ENCODE measurements around the gene ROPN1. TPM values are rescaled to one million over a fixed set of nuclear protein-coding genes. Genes with fewer than 3 reads are reported as not detected.
"Not testable (repeated sequence)": the region's sequence is repeated elsewhere in the genome, so short reads cannot be mapped to it uniquely, and the experiment has no call there.

ROPN1 gene
- total RNA-seq, 2 experiments from 2014 or later, result not detected

GRCh38 chr3:123980539-123980938 lies 11.4 kb downstream of the ROPN1 start:
- H3K4me1 Mint-ChIP-seq, result no peaks in the 10 kb centered on the region
- H3K9me3 Mint-ChIP-seq (ENCODE audit: low read depth), result no peaks in the 10 kb centered on the region
- ATAC-seq, result no peak
- no peak overlapping the region for H3K4me3 Mint-ChIP-seq
- peaks cover 58% of the 10 kb centered on the region for H3K27me3 Mint-ChIP-seq
- no peaks in the 10 kb centered on the region for H3K36me3 Mint-ChIP-seq
- no peak overlapping the region for H3K27ac Mint-ChIP-seq
- CTCF ChIA-PET, result no interaction called here
- no peak for DNase-seq

- H3K27me3 Mint-ChIP-seq, result peaks cover 56% of the 10 kb centered on the region
- ATAC-seq, result peak; percentile 70
- peak; percentile 41 for DNase-seq
- CTCF ChIA-PET, result interaction anchor here (1.4 kb wide), 1 partner anchor 328 kb away, joined by 3 read pairs; no protein-coding TSS in a partner anchor
- not testable (repeated sequence) for H3K4me3 Mint-ChIP-seq; H3K36me3 Mint-ChIP-seq; H3K4me1 Mint-ChIP-seq; H3K27ac Mint-ChIP-seq; H3K9me3 Mint-ChIP-seq (ENCODE audit: low read depth)
Measured at GRCh38 chr3:123979525-123980501, 12.1 kb downstream of the ROPN1 start.

GRCh38 chr3:123976904-123977303 lies 15.0 kb downstream of the ROPN1 start:
- H3K36me3 Mint-ChIP-seq; ATAC-seq; H3K4me3 Mint-ChIP-seq; CTCF ChIA-PET; H3K9me3 Mint-ChIP-seq (ENCODE audit: low read depth); H3K4me1 Mint-ChIP-seq; DNase-seq; H3K27ac Mint-ChIP-seq: not testable (repeated sequence)
- H3K27me3 Mint-ChIP-seq, result peaks cover 51% of the 10 kb centered on the region

GRCh38 chr3:123976181-123976898 lies 15.6 kb downstream of the ROPN1 start:
- CTCF ChIA-PET; H3K4me1 Mint-ChIP-seq; DNase-seq; H3K9me3 Mint-ChIP-seq (ENCODE audit: low read depth); ATAC-seq; H3K36me3 Mint-ChIP-seq; H3K27ac Mint-ChIP-seq; H3K4me3 Mint-ChIP-seq: not testable (repeated sequence)
- H3K27me3 Mint-ChIP-seq, result peaks cover 53% of the 10 kb centered on the region

- CTCF ChIA-PET; H3K27ac Mint-ChIP-seq; H3K9me3 Mint-ChIP-seq (ENCODE audit: low read depth); H3K36me3 Mint-ChIP-seq; ATAC-seq; H3K4me3 Mint-ChIP-seq; H3K4me1 Mint-ChIP-seq; DNase-seq: not testable (repeated sequence)
- peaks cover 51% of the 10 kb centered on the region for H3K27me3 Mint-ChIP-seq
Measured at GRCh38 chr3:123975030-123975429, 16.9 kb downstream of the ROPN1 start.

GRCh38 chr3:123971406-123971805 lies 20.5 kb downstream of the ROPN1 start:
- CTCF ChIA-PET, result no interaction called here
- H3K9me3 Mint-ChIP-seq (ENCODE audit: low read depth), result no peaks in the 10 kb centered on the region
- H3K27me3 Mint-ChIP-seq, result peaks cover 66% of the 10 kb centered on the region
- H3K36me3 Mint-ChIP-seq, result no peaks in the 10 kb centered on the region
- H3K27ac Mint-ChIP-seq, result no peak overlapping the region
- ATAC-seq, result no peak
- no peak for DNase-seq
- no peak overlapping the region for H3K4me3 Mint-ChIP-seq
- H3K4me1 Mint-ChIP-seq, result no peaks in the 10 kb centered on the region

GRCh38 chr3:123967260-123967659 lies 24.7 kb downstream of the ROPN1 start:
- CTCF ChIA-PET; ATAC-seq; H3K36me3 Mint-ChIP-seq; H3K9me3 Mint-ChIP-seq (ENCODE audit: low read depth); H3K27ac Mint-ChIP-seq; H3K4me3 Mint-ChIP-seq; H3K4me1 Mint-ChIP-seq; DNase-seq: not testable (repeated sequence)
- H3K27me3 Mint-ChIP-seq, result peaks cover 69% of the 10 kb centered on the region

- H3K4me3 Mint-ChIP-seq; H3K4me1 Mint-ChIP-seq; CTCF ChIA-PET; H3K27ac Mint-ChIP-seq; H3K9me3 Mint-ChIP-seq (ENCODE audit: low read depth); DNase-seq; H3K36me3 Mint-ChIP-seq: not testable (repeated sequence)
- H3K27me3 Mint-ChIP-seq, result peaks cover 67% of the 10 kb centered on the region
- ATAC-seq, result peak; percentile 49
Measured at GRCh38 chr3:123966799-123967198, 25.1 kb downstream of the ROPN1 start.

GRCh38 chr3:123964793-123965192 lies 27.1 kb downstream of the ROPN1 start:
- CTCF ChIA-PET, ATAC-seq: not testable (repeated sequence)
- peaks cover 51% of the 10 kb centered on the region for H3K27me3 Mint-ChIP-seq

GRCh38 chr3:123961508-123961856 lies 30.4 kb downstream of the ROPN1 start:
- H3K36me3 Mint-ChIP-seq, result peaks cover 6% of the 10 kb centered on the region
- H3K9me3 Mint-ChIP-seq (ENCODE audit: low read depth), result no peaks in the 10 kb centered on the region
- DNase-seq, result no peak
- H3K4me1 Mint-ChIP-seq, result peaks cover 28% of the 10 kb centered on the region
- H3K27me3 Mint-ChIP-seq, result peaks cover 25% of the 10 kb centered on the region
- CTCF ChIA-PET, result no interaction called here
- H3K27ac Mint-ChIP-seq, result peak overlapping the region; percentile 95
- ATAC-seq, result no peak
- peak overlapping the region; percentile 97 for H3K4me3 Mint-ChIP-seq

More at GRCh38 chr3:123964793-123965192, 27.1 kb downstream of the ROPN1 start:
- not testable (repeated sequence) for H3K4me1 Mint-ChIP-seq; H3K9me3 Mint-ChIP-seq (ENCODE audit: low read depth); H3K36me3 Mint-ChIP-seq; H3K4me3 Mint-ChIP-seq; H3K27ac Mint-ChIP-seq; DNase-seq

GRCh38 chr3:123960781-123961507 lies 31.0 kb downstream of the ROPN1 start, which contains the start of gene CCDC14:
TSS of gene CCDC14 (minus strand) at chr3:123961229. CDS start at chr3:123961173, 56 bp downstream.
- H3K36me3 Mint-ChIP-seq, result peaks cover 6% of the 10 kb centered on the region
- H3K4me3 Mint-ChIP-seq, result peak within 1 kb of the TSS; percentile 97
- CTCF ChIA-PET, result no interaction called here
- ATAC-seq (peak; percentile 93), DNase-seq (peak; percentile 85)
- peaks cover 23% of the 10 kb centered on the region for H3K27me3 Mint-ChIP-seq
- peaks cover 28% of the 10 kb centered on the region for H3K4me1 Mint-ChIP-seq
- peak within 1 kb of the TSS; percentile 95 for H3K27ac Mint-ChIP-seq
- H3K9me3 Mint-ChIP-seq (ENCODE audit: low read depth), result no peaks in the 10 kb centered on the region

GRCh38 chr3:123953735-123954134 lies 38.2 kb downstream of the ROPN1 start:
- H3K4me3 Mint-ChIP-seq, result no peak overlapping the region
- no peak for ATAC-seq
- H3K27ac Mint-ChIP-seq, result no peak overlapping the region
- CTCF ChIA-PET, result no interaction called here
- H3K4me1 Mint-ChIP-seq, result peaks cover 10% of the 10 kb centered on the region
- no peaks in the 10 kb centered on the region for H3K9me3 Mint-ChIP-seq (ENCODE audit: low read depth)
- peaks cover 41% of the 10 kb centered on the region for H3K36me3 Mint-ChIP-seq
- no peaks in the 10 kb centered on the region for H3K27me3 Mint-ChIP-seq
- DNase-seq, result no peak

- Mint-ChIP-seq H3K4me1 (peaks cover 2% of the 10 kb centered on the region), H3K27me3 (no peaks in the 10 kb centered on the region), H3K4me3 (no peak overlapping the region), H3K27ac (no peak overlapping the region), H3K36me3 (peaks cover 44% of the 10 kb centered on the region), H3K9me3 (ENCODE audit: low read depth) (no peaks in the 10 kb centered on the region)
- CTCF ChIA-PET, result no interaction called here
- no peak for DNase-seq
- no peak for ATAC-seq
Measured at GRCh38 chr3:123952844-123953520, 38.9 kb downstream of the ROPN1 start.

All from activated CD8-positive, alpha-beta memory T cell treated with anti-CD3 and anti-CD28 coated beads, Interleukin-2, amount 10 ng/mL, durations not matched to agents 7 days and 5 days (primary cell).